Cardiac fibroblast (primary cell): ENCODE results near the gene SEMA4D.

Experiments
- DNase-seq, 2 donors: peaks; one replicate each; pipeline versions ENCODE4 v3.0.0 to v3.0.0-alpha.2; 2010; ENCODE audit warnings: low read depth in 2 of 2
- H3K4me3 ChIP-seq, 2 donors: replicated peaks in 1 of 2; 1 replicate in 1 of 2; 2 replicates in 1 of 2; pipeline ENCODE4 v1.5.1; 2011; ENCODE audit warnings: low read depth in 2 of 2, low read length in 2 of 2, mild to moderate bottlenecking in 2 of 2, moderate library complexity in 1 of 2
- CTCF ChIP-seq: IDR thresholded peaks from one replicate; pipeline ENCODE4 v1.5.1; 2011; ENCODE audit warnings: low read depth, mild to moderate bottlenecking, low read length, inconsistent platforms

The SEMA4D gene

GRCh38 chr9:89362647-89363310 is 135.1 kb downstream of the SEMA4D start:
- H3K4me3 ChIP-seq: no peak overlapping the region
- TF ChIP-seq CTCF: no peak
- DNase-seq: no peak

- TF ChIP-seq CTCF: no peak
- no peak for DNase-seq
- no peak overlapping the region for H3K4me3 ChIP-seq
These were observed 135.9 kb downstream of the SEMA4D start for GRCh38 chr9:89361816-89362646.

GRCh38 chr9:89361031-89361430 is 136.9 kb downstream of the SEMA4D start:
- TF ChIP-seq CTCF: no peak
- no peak overlapping the region for H3K4me3 ChIP-seq
- DNase-seq: no peak

- DNase-seq: no peak
- TF ChIP-seq CTCF: no peak
- no peak overlapping the region for H3K4me3 ChIP-seq
These were observed 137.4 kb downstream of the SEMA4D start for GRCh38 chr9:89360465-89360864.

- no peak for TF ChIP-seq CTCF
- no peak overlapping the region for H3K4me3 ChIP-seq
- DNase-seq: no peak
These were observed 138.1 kb downstream of the SEMA4D start for GRCh38 chr9:89359751-89360261.

GRCh38 chr9:89358985-89359384 is 138.9 kb downstream of the SEMA4D start:
- DNase-seq: no peak
- TF ChIP-seq CTCF: no peak
- H3K4me3 ChIP-seq: no peak overlapping the region
